GM19372 (cell line): Measurements from ENCODE around the gene FGD6.
"Not testable (repeated sequence)": the region's sequence is repeated elsewhere in the genome, so short reads cannot be mapped to it uniquely, and the experiment has no call there.

Source experiments
- ATAC-seq: cut with Tn5 transposase; IDR thresholded peaks from one replicate; pipeline ENCODE4 v1.9.1; 2021; ENCODE audit warnings: mild to moderate bottlenecking, low read depth, moderate library complexity; ENCODE audit not compliant: unreplicated experiment

The FGD6 gene

DNA sequence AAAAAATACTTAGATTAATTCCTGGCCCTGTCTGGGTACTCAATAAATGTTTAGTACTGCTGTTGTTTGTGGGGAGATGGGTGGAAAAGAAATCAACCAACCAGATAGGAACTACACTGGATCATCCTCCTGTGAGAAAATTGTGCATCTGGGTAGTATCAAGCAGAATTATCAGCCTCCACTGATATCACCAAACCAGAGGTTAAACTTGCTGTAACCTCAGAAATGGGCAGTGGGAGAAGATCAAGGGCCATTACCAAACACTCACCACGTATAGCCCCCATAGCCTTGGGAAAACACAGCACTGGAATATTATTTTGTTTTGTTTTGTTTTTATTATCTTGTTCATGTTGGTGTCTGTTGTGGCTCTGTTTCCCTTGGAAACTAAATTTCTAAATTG lies 20.0 kb upstream of the FGD6 start:
- ATAC-seq = no peak

DNA sequence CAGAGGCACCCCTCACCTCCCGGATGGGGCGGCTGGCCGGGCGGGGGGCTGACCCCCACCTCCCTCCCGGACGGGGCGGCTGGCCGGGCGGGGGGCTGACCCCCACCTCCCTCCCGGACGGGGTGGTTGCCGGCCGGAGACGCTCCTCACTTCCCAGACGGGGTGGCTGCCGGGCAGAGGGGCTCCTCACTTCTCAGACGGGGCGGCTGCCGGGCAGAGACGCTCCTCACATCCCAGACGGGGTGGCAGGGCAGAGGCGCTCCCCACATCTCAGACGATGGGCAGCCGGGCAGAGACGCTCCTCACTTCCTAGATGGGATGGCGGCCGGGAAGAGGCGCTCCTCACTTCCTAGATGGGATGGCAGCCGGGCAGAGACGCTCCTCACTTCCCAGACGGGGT lies 18.4 kb upstream of the FGD6 start:
- ATAC-seq = not testable (repeated sequence)

DNA sequence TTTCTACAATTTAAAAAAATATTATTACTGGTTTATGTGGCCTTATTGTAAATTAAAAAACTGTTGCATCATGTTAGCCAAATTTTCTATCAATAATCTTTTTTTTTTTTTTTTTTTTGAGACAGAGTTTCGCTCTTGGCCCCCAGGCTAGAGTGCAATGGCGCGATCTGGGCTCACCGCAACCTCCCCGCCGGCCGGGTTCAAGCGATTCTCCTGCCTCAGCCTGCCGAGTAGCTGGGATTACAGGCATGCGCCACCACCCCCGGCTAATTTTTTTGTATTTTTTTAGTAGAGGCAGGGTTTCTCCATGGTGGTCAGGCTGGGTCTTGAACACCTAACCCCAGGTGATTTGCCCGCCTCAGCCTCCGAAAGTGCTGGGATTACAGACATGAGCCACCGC lies 16.9 kb upstream of the FGD6 start:
- ATAC-seq = not testable (repeated sequence)

DNA sequence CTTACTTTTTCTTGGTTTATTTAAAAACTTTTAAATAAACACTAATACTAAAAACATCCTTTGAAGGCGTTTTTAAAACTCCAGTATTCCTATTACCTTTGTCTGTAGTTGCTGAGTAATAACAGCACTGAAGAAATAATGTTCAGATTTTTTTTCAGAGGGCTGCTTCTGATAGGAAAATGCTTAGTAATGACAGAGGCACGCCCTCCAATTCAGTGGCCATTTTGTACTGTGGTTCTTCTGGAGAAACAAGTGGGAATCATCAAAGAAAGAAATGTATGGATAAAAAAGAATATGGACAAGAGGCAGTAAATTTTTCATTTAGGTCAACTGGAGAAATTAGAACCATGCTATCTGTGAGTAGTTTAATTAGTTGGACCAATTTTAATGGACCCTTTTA lies 13.9 kb upstream of the FGD6 start:
- ATAC-seq = no peak

DNA sequence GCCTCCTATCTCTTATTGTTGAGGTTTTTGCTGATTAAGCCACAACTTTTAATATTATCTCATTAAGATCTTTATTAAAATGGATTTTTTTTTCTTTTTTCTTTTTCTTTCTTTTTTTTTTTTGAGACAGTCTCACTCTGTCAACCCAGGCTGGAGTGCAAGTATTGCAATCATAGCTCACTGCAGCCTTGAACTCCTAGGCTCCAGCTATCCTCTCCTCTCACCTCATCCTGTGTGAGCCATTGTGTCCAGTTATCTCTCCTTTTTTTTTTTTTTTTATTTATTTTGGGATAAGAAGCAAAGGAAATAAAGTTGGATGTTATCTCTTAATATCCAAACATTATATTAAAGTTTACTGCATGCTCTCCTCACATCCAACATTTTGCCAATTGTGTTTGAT lies 13.0 kb upstream of the FGD6 start:
- ATAC-seq = no peak

DNA sequence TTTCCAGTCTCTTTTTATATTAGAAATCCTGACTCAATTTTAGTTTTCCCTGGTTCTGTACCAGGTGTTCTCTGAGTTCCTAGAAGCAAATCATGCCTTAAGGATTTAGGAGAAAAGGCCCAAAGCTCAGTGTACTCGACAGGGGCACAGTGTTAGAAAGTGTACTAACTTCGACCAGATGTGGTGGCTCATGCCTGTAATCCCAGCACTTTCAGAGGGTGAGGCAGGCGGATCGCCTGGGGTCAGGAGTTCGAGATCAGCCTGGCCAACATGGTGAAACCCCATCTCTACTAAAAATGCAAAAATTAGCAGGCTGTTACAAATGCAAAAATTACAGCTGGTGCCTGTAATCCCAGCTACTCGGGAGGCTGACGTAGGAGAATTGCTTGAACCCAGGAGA lies 12.4 kb upstream of the FGD6 start:
- ATAC-seq = no peak

DNA sequence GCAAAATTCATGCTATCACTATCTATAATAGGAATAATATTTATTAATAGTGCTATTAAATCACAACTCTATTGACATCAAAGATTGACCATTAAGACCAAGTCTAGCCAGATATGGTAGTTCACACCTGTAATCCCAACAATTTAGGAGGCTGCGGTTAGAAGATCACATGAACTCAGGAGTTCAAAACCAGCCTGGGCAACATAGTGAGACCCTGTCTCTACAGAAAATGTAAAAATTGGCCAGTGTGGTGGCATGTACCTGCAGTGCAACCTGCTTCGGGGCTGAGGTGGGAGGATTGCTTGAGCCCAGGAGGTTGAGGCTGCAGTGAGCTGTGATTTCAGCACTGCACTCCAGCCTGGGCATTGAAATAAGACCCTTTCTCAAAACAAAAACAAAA lies 11.3 kb upstream of the FGD6 start:
- ATAC-seq = no peak

DNA sequence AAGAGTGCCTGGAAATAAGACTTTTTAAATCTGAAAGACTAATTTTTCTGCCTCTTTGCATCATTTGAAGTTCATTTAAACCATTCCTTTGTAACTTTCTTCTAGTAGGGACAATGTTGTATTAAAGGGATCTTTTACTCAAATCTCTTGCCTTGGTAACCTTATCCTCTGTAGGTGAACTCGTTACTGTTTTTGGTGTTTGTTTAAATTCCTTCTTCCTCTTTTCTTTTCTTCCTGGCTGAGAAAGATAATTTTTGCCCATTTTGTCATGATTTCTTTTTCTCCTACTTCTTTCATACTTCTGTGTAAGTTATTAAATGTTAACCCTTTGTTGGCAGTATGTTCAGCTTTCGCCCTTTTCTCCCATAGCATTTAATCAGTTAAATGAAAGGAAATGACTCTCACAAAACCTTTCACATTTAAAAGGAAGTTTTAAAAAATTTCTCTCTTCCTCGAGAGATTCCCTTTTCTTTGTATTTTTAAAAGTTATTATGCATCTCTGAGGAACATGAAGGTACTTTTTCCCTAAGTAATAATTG lies 10.6 kb upstream of the FGD6 start:
- no peak for ATAC-seq

DNA sequence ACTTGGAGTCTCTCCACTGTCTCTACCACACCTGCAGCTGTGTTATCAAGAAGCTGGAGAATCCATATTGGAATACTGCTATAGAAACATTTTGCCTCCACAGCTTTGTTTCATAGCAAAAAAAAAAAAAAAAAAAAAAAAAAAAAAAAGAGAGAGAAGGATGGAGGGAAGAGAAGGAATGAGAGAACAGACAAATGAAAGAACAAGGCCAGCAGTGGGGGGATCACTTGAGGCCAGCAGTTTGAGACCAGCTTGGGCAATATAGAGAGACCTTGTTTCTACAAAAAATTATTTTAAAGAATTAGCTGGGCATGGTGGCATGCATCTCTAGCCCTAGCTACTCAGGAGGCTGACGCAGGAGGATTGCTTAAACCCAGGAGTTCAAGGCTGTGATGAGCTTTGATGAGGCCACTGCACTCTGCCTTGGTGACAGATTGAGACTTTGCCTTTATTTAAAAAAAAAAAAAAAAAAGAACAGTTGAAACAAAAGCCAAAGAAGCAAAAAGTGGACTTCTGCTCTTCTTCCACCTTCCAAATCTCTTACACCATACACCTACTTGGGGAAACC lies 8.5 kb upstream of the FGD6 start:
- no peak for ATAC-seq

DNA sequence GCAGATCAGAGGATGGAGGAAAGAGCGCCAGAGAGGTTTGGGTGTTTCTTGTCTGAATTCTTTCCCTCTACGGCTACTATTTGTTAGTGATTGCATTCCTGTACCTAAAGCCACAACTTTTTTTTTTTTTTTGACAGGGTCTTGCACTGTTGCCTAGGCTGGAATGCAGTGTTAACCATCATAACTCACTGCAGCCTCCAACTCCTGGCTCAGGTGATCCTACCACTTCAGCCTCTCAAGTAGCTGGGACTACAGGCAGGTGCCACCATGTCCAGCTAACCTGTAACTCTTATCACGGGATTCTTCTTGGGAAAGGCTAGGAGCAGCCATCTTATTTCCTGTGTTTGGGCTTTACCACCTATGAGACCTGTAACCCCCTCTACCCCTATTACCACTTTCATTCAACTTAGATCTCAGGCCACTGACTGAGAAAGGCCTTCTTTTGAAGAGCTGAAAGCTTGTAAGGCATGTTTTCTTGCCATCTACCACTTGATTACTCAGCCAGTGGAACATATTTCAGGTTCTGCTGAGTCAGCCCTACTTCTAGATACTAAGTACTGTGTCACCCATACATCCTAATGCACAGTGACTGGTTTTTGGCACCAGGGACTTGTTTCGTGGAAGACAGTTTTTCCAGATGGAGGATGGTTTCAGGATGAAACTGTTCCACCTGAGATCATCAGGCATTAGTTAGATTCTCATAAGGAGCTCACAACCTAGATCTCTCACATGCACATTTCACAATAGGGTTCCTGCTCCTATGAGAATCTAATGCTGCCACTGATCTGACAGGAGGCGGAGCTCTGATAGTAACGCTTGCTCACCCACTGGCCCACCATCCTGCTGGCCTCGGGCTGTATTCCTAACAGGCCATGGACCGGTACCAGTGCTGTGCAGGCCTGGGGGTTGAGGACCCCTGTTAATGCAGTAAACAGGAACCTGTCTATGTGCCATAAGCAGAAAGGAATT lies 7.2 kb upstream of the FGD6 start:
- ATAC-seq = no peak

DNA sequence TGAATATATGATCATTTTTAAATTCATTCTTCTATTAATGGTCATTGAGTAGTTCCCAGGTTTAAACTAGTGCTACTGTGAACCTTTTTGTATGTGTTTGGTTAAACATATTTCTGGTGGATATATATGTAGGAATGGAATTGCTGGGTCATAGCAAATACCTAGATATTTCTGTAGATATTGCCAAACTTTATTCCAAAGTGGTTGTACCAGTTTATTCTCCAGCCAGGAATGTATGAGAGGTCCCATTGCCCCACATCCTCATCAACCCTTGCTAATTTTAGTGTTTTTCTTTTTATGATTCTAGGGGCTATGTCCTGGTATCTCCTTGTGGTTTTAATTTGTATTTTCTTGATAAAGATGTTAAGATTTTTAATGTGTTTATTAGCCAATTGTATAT lies 3.5 kb upstream of the FGD6 start:
- ATAC-seq = no peak

DNA sequence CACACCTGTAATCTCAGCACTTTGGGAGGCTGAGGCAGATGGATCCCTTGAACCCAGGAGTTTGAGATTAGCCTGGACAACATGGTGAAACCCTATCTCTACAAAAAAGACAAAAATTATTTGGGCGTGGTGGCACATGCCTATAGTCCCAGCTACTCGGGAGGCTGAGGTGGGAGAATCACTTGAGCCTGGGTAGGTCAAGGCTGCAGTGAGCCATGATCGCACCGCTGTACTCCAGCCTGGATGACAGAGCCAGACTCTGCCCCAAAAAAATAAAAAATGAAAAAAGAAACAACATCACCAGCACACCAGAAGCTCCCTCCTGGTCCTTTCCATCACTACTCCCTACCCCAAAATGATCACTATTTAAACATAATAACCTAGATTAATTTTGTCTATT lies 2.9 kb upstream of the FGD6 start:
- ATAC-seq = no peak

DNA sequence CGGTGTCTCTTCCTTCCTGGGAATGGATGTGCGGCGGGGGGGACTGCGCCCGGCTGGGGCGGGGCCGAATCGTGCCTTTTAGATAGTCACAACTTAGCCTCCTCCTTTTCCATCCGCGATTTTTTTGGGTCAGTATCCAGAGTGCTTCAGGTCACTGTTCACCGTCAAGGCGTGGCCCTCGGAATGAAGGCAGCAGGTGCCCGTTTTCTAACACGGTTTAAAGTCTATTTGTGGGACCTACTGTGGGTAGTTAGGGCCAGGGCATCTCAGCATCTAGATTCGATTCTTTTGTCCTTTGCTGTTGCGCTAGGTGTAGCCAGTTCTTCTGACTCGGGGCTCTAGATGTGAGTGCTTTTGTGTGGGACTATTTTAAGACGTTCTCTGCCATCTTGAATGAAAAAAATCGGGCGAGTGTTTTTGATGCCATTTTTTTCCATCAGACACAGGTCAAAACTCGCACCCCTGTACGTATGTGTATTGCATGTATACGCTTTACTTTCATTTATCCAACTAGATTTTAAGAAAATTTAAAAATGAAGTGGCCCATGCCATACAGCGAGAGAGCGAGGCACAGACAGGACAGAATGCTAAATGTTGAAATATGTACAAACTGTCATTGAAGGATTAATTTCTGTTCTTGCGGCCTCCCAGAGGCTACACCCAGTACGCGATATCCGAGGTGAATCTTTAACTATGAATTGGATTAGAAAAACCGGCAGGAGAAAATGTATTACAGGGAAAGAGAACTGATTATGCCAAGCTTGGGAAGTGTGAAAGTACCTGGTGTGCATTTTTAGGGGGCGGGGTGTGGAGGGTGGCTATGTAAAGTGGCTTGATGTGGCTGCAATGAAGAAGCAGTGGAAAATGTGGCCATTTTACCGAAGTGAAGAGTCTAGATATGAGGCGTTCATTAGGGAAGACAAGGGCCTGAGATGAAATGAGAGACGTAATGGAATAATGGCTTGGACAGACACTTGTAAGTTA lies 1.2 kb upstream of the FGD6 start:
- no peak for ATAC-seq

DNA sequence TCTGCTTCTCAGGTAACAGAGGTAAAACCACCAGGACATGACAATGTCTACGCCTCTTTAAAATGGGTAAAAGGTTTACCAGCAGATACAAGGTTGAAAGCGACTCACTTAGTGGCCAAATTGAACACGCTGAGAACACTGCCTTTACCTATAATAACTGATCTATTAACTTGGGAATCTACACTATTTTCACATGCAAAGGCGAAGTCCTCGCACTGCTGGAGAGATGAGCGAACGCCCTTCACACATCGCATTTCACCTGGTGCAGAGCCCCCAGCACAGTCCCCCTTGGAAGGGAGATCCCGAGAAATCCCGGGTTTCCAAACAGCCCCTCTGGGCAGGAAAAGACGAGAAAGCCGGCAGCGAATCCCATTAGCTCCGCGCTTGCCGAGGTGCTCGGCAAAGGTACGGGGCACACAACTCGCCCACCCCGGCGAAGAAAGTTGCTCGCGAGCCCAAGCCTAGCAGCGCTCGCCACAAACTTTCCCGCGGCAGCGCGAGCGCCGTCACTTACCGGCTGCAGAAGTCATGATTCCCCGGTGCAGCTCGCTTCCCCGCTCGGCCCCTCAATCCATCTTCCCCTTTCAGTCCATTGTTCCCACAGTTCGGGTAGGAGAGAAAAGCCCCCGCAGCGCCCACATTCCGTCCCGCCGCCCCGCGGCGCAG lies 423 bp downstream of the FGD6 start:
- ATAC-seq = peak; percentile 19

DNA sequence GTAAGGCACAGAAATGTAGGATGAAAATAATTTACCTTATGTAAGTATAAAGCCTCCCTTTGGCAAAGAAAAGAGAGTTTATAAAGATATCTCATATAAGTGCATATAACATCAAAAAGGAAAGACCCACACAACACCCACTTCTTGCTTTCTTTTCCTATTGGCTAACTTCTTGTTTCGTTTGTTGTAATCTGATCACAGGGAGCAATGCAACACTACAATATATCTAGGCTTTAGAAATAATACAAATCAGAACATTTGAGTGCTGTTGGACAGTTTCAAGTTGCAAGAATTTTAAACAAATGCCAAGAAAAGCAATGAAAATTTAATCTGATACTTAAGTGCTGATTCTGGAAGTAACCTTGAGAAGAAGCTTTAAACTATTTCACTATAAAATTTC lies 1.3 kb downstream of the FGD6 start:
- ATAC-seq = no peak

DNA sequence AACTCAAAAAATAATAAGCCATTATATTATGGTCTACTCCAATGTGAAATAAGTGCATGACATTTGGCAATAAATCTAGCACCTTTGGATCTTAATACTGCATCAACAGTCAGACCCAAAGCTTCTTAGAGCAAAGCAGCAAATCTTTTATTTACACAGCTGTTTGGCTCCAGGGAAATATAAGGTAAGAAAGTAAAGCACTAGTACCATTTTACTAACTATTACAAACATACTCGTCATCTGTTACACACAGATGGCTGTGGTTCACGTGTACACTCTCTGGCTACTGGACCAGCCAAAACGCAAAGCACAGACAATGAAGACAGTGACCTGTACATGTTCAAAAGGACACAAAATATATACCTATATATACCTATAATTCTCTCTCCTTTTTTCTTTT lies 2.8 kb downstream of the FGD6 start:
- no peak for ATAC-seq

DNA sequence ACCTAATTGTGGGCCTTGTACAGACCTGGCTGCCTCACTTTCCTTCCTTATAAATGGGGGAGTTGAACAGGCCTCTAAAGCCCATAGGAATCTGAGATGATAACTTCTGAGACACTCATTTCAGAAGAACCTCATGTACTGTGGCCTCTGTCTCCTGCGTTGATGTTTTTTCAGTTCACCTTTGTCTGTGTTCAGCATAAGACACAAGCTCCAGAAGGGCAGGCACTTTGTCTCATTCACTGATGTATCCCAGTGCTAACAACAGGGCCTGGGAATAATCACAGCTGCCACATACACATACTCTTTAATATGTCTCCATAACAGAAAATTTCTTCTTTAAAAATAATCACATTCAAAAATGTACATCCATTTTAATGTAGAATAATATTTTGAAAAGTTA lies 3.3 kb downstream of the FGD6 start:
- no peak for ATAC-seq

DNA sequence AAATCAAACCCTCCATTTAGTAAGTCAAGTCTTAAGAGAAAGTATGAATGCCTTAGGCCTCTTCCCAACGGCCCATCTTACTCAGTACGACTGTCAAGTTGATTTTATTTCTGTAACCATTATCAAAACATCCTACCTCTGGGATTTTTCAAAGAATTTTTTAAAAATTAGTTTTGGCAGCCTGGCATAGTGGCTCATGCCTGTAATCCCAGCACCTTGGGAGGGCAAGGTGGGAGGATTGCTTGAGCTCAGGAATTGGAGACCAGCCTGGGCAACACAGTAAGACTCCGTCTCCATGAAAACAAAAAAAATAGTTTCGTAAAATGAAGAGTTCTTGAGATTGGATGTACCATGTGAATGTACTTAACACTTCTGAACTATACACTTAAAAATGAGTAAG lies 4.1 kb downstream of the FGD6 start:
- no peak for ATAC-seq

DNA sequence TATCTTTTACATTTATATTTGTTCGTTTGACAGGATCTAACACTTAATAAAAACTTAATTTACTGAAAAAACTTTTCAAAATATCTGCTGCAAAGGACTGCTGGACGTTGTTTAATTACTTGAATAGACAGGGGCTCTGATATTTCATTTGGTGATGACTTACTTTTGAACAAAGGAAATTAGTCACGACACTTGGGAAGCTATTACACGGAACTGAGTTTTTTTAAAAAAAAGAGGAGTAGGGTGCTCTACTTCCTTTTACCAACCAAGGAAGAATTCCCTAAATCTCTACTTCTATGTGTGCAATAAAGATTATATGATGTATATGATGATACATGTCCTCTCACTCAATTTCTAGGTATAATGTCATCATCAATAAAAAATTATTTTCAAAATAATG lies 4.7 kb downstream of the FGD6 start:
- no peak for ATAC-seq

DNA sequence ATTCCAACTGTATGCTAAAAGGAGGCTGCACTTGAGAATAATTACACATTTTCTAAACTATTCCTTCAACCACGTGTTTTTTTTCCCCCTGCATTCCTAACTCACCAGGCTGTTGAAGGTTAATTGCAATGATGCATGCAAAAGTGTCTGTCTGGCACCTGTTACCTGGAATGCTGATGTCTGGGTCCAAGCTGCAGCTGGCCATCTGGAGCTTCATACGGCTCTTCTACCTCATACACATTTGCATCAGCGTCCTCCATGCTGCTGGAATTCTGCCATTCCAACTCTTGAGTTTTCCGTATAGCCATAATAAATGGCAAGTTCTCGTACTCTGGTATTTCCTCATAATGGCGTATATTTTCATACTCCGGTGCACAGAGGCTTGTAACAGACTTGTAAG lies 8.6 kb downstream of the FGD6 start:
- ATAC-seq = no peak
